ENCODE data around the gene SLBP.

Gene SLBP

DNA sequence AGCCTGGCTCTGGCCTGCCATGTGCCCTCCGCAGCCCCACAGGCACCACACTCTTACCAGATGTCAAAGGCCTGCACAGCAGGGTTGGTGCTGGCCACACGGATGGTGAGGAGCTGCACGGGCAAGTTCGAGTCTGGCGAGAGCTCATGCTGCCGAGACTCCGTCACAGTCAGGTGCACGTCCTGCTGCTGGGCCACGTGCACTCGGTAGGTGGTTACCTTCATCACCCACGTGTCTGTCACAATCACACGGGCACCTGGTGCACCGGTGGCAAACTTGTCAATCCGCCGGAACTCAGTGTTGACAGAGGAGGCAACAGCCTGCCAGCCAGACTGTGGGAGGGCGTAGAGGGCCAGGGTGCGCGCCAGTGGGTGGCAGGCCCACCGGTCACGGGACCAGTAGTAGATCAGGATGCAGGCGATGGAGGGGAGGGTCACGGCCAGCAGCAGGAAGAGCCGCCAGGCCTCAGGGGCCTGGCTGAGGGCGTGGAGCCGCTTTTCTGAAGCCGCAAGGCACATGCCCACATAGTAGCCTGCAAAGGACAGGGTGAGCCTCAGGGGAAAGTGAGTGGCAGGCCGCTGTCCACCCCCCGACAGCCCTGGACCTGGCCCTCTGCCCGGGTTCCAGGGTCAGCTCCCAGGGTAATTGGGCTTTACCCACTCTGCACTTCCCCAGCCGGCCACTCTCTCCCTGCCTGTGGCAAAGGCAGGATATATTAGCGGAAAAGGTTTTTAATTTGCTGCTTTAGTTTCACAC lies 6.2 kb upstream of the SLBP start:
- peaks cover 19% of the 10 kb centered on the region for H3K79me2 ChIP-seq (ENCODE audit: control insufficient read depth, insufficient read depth, low read length, poor library complexity)
- no peak overlapping the region for H4K91ac ChIP-seq (ENCODE audit: low read depth, low read length)
- no peak overlapping the region for H2BK120ac ChIP-seq (ENCODE audit: insufficient read depth, low read length, poor library complexity)
- DNase-seq: no peak
- H3K27ac ChIP-seq (ENCODE audit: low read depth, low read length): no peak overlapping the region
- no peak overlapping the region for H2AK5ac ChIP-seq (ENCODE audit: low read length)
- H3K27me3 ChIP-seq (ENCODE audit: insufficient read depth, low read length): no peaks in the 10 kb centered on the region
- no peak overlapping the region for H3K14ac ChIP-seq (ENCODE audit: low read length)
- peaks cover 6% of the 10 kb centered on the region for H3K79me1 ChIP-seq (ENCODE audit: low read length)
- no peak overlapping the region for H3K18ac ChIP-seq (ENCODE audit: low read length)
- H3K4ac ChIP-seq (ENCODE audit: low read depth, low read length): no peak overlapping the region
- H3K36me3 ChIP-seq (ENCODE audit: control insufficient read depth in 1 of 2, insufficient read depth in 2 of 2, low read length in 2 of 2): peaks cover 23 to 29% of the 10 kb centered on the region in 2 experiments
- H2BK12ac ChIP-seq (ENCODE audit: low read length): no peak overlapping the region
- no CpG with 5 or more reads among the region's 31 CpGs for WGBS (ENCODE audit: extremely low coverage, insufficient coverage, insufficient read length)
- peak overlapping the region; percentile 29 for H3K4me3 ChIP-seq (ENCODE audit: low read depth, low read length)
- no peak overlapping the region for H4K12ac ChIP-seq (ENCODE audit: low read depth, low read length)
- no peak overlapping the region for H3K23ac ChIP-seq (ENCODE audit: low read length)
- no peak overlapping the region for H2AFZ ChIP-seq (ENCODE audit: insufficient read depth, low read length, poor library complexity)
- H3K9me3 ChIP-seq (ENCODE audit: insufficient read depth, low read depth, low read length): no peaks in the 10 kb centered on the region
- H3K9ac ChIP-seq (ENCODE audit: low read length): no peak overlapping the region
- no peak overlapping the region for H4K8ac ChIP-seq (ENCODE audit: low read depth, low read length)
- no peak overlapping the region for H3K4me2 ChIP-seq (ENCODE audit: low read length)
- H2BK5ac ChIP-seq (ENCODE audit: low read depth, low read length, poor library complexity): no peak overlapping the region
- H3K4me1 ChIP-seq (ENCODE audit: control insufficient read depth in 1 of 2, insufficient read depth in 2 of 2, low read length in 2 of 2): peaks cover 14 to 20% of the 10 kb centered on the region in 2 experiments

GRCh38 chr4:1717129-1718094 lies 5.3 kb upstream of the SLBP start:
- Histone ChIP-seq H3K4me3 (ENCODE audit: low read depth, low read length) (no peak overlapping the region), H3K9ac (ENCODE audit: low read length) (no peak overlapping the region), H3K79me2 (ENCODE audit: control insufficient read depth, insufficient read depth, low read length, poor library complexity) (peaks cover 21% of the 10 kb centered on the region), H3K36me3 (ENCODE audit: control insufficient read depth in 1 of 2, insufficient read depth in 2 of 2, low read length in 2 of 2) (peaks cover 21 to 27% of the 10 kb centered on the region in 2 experiments), H3K27me3 (ENCODE audit: insufficient read depth, low read length) (no peaks in the 10 kb centered on the region), H2BK12ac (ENCODE audit: low read length) (no peak overlapping the region), H3K14ac (ENCODE audit: low read length) (no peak overlapping the region), H3K9me3 (ENCODE audit: insufficient read depth, low read depth, low read length) (no peaks in the 10 kb centered on the region), H3K27ac (ENCODE audit: low read depth, low read length) (no peak overlapping the region), H4K8ac (ENCODE audit: low read depth, low read length) (no peak overlapping the region), H4K91ac (ENCODE audit: low read depth, low read length) (no peak overlapping the region), H3K4me1 (ENCODE audit: control insufficient read depth in 1 of 2, insufficient read depth in 2 of 2, low read length in 2 of 2) (peaks cover 13 to 18% of the 10 kb centered on the region in 2 experiments), H2BK5ac (ENCODE audit: low read depth, low read length, poor library complexity) (no peak overlapping the region), H3K23ac (ENCODE audit: low read length) (no peak overlapping the region), H3K79me1 (ENCODE audit: low read length) (peaks cover 12% of the 10 kb centered on the region), H2AFZ (ENCODE audit: insufficient read depth, low read length, poor library complexity) (no peak overlapping the region), H3K4me2 (ENCODE audit: low read length) (no peak overlapping the region), H4K12ac (ENCODE audit: low read depth, low read length) (no peak overlapping the region), H3K18ac (ENCODE audit: low read length) (no peak overlapping the region), H2AK5ac (ENCODE audit: low read length) (no peak overlapping the region), H3K4ac (ENCODE audit: low read depth, low read length) (no peak overlapping the region), H2BK120ac (ENCODE audit: insufficient read depth, low read length, poor library complexity) (no peak overlapping the region)
- WGBS (ENCODE audit: extremely low coverage, insufficient coverage, insufficient read length): no CpG with 5 or more reads among the region's 32 CpGs
- DNase-seq: no peak

DNA sequence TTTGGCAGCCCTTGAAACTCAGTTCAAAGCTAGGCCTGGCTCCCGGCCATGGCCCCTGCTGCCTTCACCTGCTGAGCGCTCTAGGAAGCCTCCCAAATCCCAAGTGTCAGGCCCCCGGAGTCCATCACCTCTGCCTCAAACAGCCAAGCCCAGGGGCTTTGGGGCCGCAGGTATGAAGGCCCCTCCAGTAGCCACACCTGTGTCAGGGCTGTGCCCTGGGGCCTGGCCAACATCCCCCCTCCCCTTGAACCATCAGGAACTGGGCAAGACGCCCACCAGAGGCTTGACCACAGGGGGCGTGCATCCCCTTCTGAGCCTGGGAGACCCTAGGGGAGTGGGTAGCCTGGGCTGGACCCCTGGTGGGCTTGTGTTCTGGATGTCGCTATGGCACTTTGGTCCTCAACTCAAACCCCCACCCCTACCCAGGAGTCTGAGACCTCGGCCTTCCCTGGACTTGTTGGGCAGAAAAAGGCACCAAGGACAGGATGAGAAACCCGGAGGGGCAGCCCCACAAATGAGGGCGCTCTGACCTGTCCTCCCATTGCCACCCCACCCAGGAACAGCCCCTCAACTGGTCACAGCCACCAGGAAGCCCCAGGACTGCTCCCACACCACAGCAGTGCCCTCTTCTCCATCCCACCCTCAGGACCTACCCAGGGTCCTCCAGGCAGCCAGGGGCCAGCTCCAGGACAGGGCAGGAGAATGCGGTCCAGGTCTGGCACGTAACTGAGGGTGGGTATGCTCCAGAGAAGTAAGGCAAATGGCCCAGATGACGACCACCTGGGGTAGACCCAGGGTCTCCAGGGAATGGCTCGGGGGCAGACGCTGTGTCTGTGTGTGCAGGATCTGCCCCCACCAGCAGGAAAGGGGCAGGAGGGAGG lies 4.2 kb upstream of the SLBP start:
- H3K4me2 ChIP-seq (ENCODE audit: low read length): no peak overlapping the region
- H2BK5ac ChIP-seq (ENCODE audit: low read depth, low read length, poor library complexity): no peak overlapping the region
- H3K27me3 ChIP-seq (ENCODE audit: insufficient read depth, low read length): no peaks in the 10 kb centered on the region
- no peak overlapping the region for H3K14ac ChIP-seq (ENCODE audit: low read length)
- peaks cover 22% of the 10 kb centered on the region for H3K79me2 ChIP-seq (ENCODE audit: control insufficient read depth, insufficient read depth, low read length, poor library complexity)
- no peak overlapping the region for H3K18ac ChIP-seq (ENCODE audit: low read length)
- no peak overlapping the region for H4K8ac ChIP-seq (ENCODE audit: low read depth, low read length)
- H3K9me3 ChIP-seq (ENCODE audit: insufficient read depth, low read depth, low read length): no peaks in the 10 kb centered on the region
- H3K4ac ChIP-seq (ENCODE audit: low read depth, low read length): no peak overlapping the region
- peaks cover 21 to 27% of the 10 kb centered on the region in 2 experiments for H3K36me3 ChIP-seq (ENCODE audit: control insufficient read depth in 1 of 2, insufficient read depth in 2 of 2, low read length in 2 of 2)
- H2AK5ac ChIP-seq (ENCODE audit: low read length): no peak overlapping the region
- no peak overlapping the region for H3K4me3 ChIP-seq (ENCODE audit: low read depth, low read length)
- H3K27ac ChIP-seq (ENCODE audit: low read depth, low read length): no peak overlapping the region
- no peak overlapping the region for H4K12ac ChIP-seq (ENCODE audit: low read depth, low read length)
- peaks cover 22% of the 10 kb centered on the region for H3K79me1 ChIP-seq (ENCODE audit: low read length)
- H3K9ac ChIP-seq (ENCODE audit: low read length): no peak overlapping the region
- H4K91ac ChIP-seq (ENCODE audit: low read depth, low read length): no peak overlapping the region
- H3K4me1 ChIP-seq (ENCODE audit: control insufficient read depth in 1 of 2, insufficient read depth in 2 of 2, low read length in 2 of 2): peaks cover 11 to 13% of the 10 kb centered on the region in 2 experiments
- no peak overlapping the region for H2AFZ ChIP-seq (ENCODE audit: insufficient read depth, low read length, poor library complexity)
- DNase-seq: no peak
- no CpG with 5 or more reads among the region's 15 CpGs for WGBS (ENCODE audit: extremely low coverage, insufficient coverage, insufficient read length)
- H3K23ac ChIP-seq (ENCODE audit: low read length): no peak overlapping the region
- H2BK12ac ChIP-seq (ENCODE audit: low read length): no peak overlapping the region
- no peak overlapping the region for H2BK120ac ChIP-seq (ENCODE audit: insufficient read depth, low read length, poor library complexity)
